ENCODE data around the gene FGD6. TPM values are rescaled to one million over a fixed set of nuclear protein-coding genes. Genes with fewer than 3 reads are reported as not detected.
"Not testable (repeated sequence)": the region's sequence is repeated elsewhere in the genome, so short reads cannot be mapped to it uniquely, and the experiment has no call there.

Gene FGD6
- total RNA-seq, 1 donor from 2014 or later: 22.2 TPM

- DNase-seq (ENCODE audit: low spot score): no peak
- intact Hi-C loops (cut with DNase I): no loop called here
- no peak for ATAC-seq
Observed at GRCh38 chr12:95238150-95238549, 20.9 kb upstream of the FGD6 start.

GRCh38 chr12:95237315-95237714 is 20.0 kb upstream of the FGD6 start:
- ATAC-seq (no peak), DNase-seq (ENCODE audit: low spot score) (no peak)
- intact Hi-C loops (cut with DNase I): no loop called here

- DNase-seq (ENCODE audit: low spot score); ATAC-seq; intact Hi-C loops (cut with DNase I): not testable (repeated sequence)
Observed at GRCh38 chr12:95235621-95236020, 18.4 kb upstream of the FGD6 start.

- intact Hi-C loops (cut with DNase I); DNase-seq (ENCODE audit: low spot score); ATAC-seq: not testable (repeated sequence)
Observed at GRCh38 chr12:95234187-95234586, 16.9 kb upstream of the FGD6 start.

GRCh38 chr12:95231190-95231589 is 13.9 kb upstream of the FGD6 start:
- no peak for DNase-seq (ENCODE audit: low spot score)
- no peak for ATAC-seq
- intact Hi-C loops (cut with DNase I): no loop called here

GRCh38 chr12:95230313-95230712 is 13.0 kb upstream of the FGD6 start:
- intact Hi-C loops (cut with DNase I): no loop called here
- no peak for ATAC-seq

GRCh38 chr12:95229636-95230035 is 12.4 kb upstream of the FGD6 start:
- no peak for ATAC-seq
- intact Hi-C loops (cut with DNase I): no loop called here
- no peak for DNase-seq (ENCODE audit: low spot score)

More at GRCh38 chr12:95230313-95230712, 13.0 kb upstream of the FGD6 start:
- DNase-seq (ENCODE audit: low spot score): no peak

GRCh38 chr12:95228617-95229016 is 11.3 kb upstream of the FGD6 start:
- DNase-seq (ENCODE audit: low spot score): no peak
- intact Hi-C loops (cut with DNase I): no loop called here
- ATAC-seq: no peak

- DNase-seq (ENCODE audit: low spot score) (no peak), ATAC-seq (no peak)
- intact Hi-C loops (cut with DNase I): no loop called here
Observed at GRCh38 chr12:95227818-95228356, 10.6 kb upstream of the FGD6 start.

- ATAC-seq: no peak
- intact Hi-C loops (cut with DNase I): no loop called here
- DNase-seq (ENCODE audit: low spot score): no peak
Observed at GRCh38 chr12:95225645-95226212, 8.5 kb upstream of the FGD6 start.

- DNase-seq (ENCODE audit: low spot score): no peak
- intact Hi-C loops (cut with DNase I): no loop called here
- ATAC-seq: no peak
Observed at GRCh38 chr12:95224202-95225170, 7.2 kb upstream of the FGD6 start.

- DNase-seq (ENCODE audit: low spot score): no peak
- intact Hi-C loops (cut with DNase I): no loop called here
- ATAC-seq: no peak
Observed at GRCh38 chr12:95220726-95221125, 3.5 kb upstream of the FGD6 start.

- intact Hi-C loops (cut with DNase I): no loop called here
- DNase-seq (ENCODE audit: low spot score) (no peak), ATAC-seq (no peak)
Observed at GRCh38 chr12:95220190-95220589, 2.9 kb upstream of the FGD6 start.

- ATAC-seq (peak; percentile 83), DNase-seq (ENCODE audit: low spot score) (peak; percentile 89)
- intact Hi-C loops (cut with DNase I): no loop called here
Observed at GRCh38 chr12:95218150-95219133, 1.2 kb upstream of the FGD6 start.

- intact Hi-C loops (cut with DNase I): no loop called here
- DNase-seq (ENCODE audit: low spot score): no peak
- ATAC-seq: no peak
Observed at GRCh38 chr12:95216711-95217376, 423 bp downstream of the FGD6 start.

- intact Hi-C loops (cut with DNase I): no loop called here
- no peak for DNase-seq (ENCODE audit: low spot score)
Observed at GRCh38 chr12:95215949-95216348, 1.3 kb downstream of the FGD6 start.

GRCh38 chr12:95214466-95214865 is 2.8 kb downstream of the FGD6 start:
- DNase-seq (ENCODE audit: low spot score) (no peak), ATAC-seq (no peak)
- intact Hi-C loops (cut with DNase I): no loop called here

More at GRCh38 chr12:95215949-95216348, 1.3 kb downstream of the FGD6 start:
- ATAC-seq: no peak

GRCh38 chr12:95213928-95214327 is 3.3 kb downstream of the FGD6 start:
- ATAC-seq: no peak
- intact Hi-C loops (cut with DNase I): no loop called here

More at GRCh38 chr12:95213928-95214327, 3.3 kb downstream of the FGD6 start:
- no peak for DNase-seq (ENCODE audit: low spot score)
